Esophagus muscularis mucosa (tissue), 4 donors: ENCODE data around the gene OR1S2. TPM values are rescaled to one million over a fixed set of nuclear protein-coding genes. Genes with fewer than 3 reads are reported as not detected.

Experiments
- DNase-seq: peaks from one replicate; pipeline ENCODE4 v3.0.0-alpha.2; 2017; ENCODE audit errors: extremely low spot score
- H3K27ac ChIP-seq, 4 donors: fragments of 200-600 bp; sonication (generic); replicated peaks in 1 of 4; 1 replicate in 3 of 4; 2 replicates in 1 of 4; pipeline ENCODE4 v1.5.1; 2016 to 2019; ENCODE audit warnings: mild to moderate bottlenecking in 1 of 4
- H3K27me3 ChIP-seq, 4 donors: fragments of 200-600 bp; sonication (generic); one replicate each; pipeline versions ENCODE4 v1.5.1 to v1.6.0; 2016 to 2019
- H3K36me3 ChIP-seq, 4 donors: fragments of 200-600 bp; sonication (generic); one replicate each; pipeline ENCODE4 v1.5.1; 2016 to 2019
- H3K4me1 ChIP-seq, 4 donors: fragments of 200-600 bp; sonication (generic); one replicate each; pipeline ENCODE4 v1.5.1; 2016 to 2019
- H3K4me3 ChIP-seq, 4 donors: fragments of 200-600 bp; sonication (generic); 1 replicate in 2 of 4; 2 replicates in 2 of 4; pipeline ENCODE4 v1.5.1; 2016 to 2019; ENCODE audit warnings: mild to moderate bottlenecking in 4 of 4, moderate library complexity in 1 of 4
- H3K9me3 ChIP-seq, 4 donors: fragments of 200-600 bp; sonication (generic); 1 replicate in 3 of 4; 2 replicates in 1 of 4; pipeline ENCODE4 v1.5.1; 2016 to 2019
- EP300 ChIP-seq: sonication (generic); formaldehyde crosslinking; IDR thresholded peaks from one replicate; pipeline ENCODE4 v1.6.1; 2017; ENCODE audit warnings: antibody characterized with exemption
- POLR2A ChIP-seq: fragments of 450-650 bp; IDR thresholded peaks from one replicate; pipeline ENCODE4 v1.6.1; 2017; ENCODE audit warnings: antibody characterized with exemption, moderate library complexity, mild to moderate bottlenecking, low read depth
- POLR2AphosphoS5 ChIP-seq, 2 donors: sonication (generic); formaldehyde crosslinking; IDR thresholded peaks; one replicate each; pipeline ENCODE4 v1.6.1; 2017; ENCODE audit warnings: antibody characterized with exemption in 2 of 2
- WGBS: methylation state at CpG from one replicate; pipeline ENCODE4 v1.1.5; 2018; 5-methylcytosine and 5-hydroxymethylcytosine counted together
- intact Hi-C: fragments of 100-400 bp; cut with DNase I; formaldehyde crosslinking; loops from one replicate; pipeline ENCODE4 v1.15.1; 2023
- total RNA-seq, 4 donors: library from RNA; depleted of rRNA; stranded (reverse); fragments of >200 nt; gene quantifications; one replicate each; pipeline versions ENCODE4 v1.1.0 to v1.2.1, GENCODE V29; 2016
- TF ChIP-seq, protein P1 (sequence below), 3 experiments: fragments of 200-600 bp in 2 of 3; fragments of 450-650 bp in 1 of 3; sonication (generic) in 2 of 3; IDR thresholded peaks; one replicate each; pipeline ENCODE4 v1.5.1; 2017 to 2019; ENCODE audit warnings: antibody characterized with exemption in 3 of 3, mild to moderate bottlenecking in 2 of 3, moderate library complexity in 1 of 3

The OR1S2 gene
- total RNA-seq, 4 donors from 2014 or later, result not detected

DNA sequence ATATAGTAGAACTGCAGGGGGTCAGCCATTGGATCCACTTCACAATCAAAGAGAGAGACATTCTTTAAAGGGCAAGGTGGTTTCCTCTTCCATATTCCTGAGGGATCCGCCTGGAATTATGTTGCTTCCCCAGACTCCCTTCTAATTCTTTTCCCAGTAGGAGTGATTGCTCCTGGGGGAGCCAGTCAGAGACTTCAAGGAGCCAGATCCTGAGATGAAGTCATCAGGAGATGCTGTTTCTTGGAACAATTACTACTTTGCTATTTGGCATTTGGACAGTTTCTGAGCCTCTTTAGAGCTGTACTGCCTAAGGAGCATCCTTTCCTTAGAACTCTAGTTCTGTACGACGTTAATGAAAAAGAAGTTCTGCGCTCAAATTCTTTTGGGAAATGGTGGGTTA, 17.0 kb downstream of the OR1S2 start:
- no peak for DNase-seq
- no peaks in the 10 kb centered on the region for H3K27me3 ChIP-seq
- no peak overlapping the region for H3K4me3 ChIP-seq
- TF ChIP-seq, protein P1, sequence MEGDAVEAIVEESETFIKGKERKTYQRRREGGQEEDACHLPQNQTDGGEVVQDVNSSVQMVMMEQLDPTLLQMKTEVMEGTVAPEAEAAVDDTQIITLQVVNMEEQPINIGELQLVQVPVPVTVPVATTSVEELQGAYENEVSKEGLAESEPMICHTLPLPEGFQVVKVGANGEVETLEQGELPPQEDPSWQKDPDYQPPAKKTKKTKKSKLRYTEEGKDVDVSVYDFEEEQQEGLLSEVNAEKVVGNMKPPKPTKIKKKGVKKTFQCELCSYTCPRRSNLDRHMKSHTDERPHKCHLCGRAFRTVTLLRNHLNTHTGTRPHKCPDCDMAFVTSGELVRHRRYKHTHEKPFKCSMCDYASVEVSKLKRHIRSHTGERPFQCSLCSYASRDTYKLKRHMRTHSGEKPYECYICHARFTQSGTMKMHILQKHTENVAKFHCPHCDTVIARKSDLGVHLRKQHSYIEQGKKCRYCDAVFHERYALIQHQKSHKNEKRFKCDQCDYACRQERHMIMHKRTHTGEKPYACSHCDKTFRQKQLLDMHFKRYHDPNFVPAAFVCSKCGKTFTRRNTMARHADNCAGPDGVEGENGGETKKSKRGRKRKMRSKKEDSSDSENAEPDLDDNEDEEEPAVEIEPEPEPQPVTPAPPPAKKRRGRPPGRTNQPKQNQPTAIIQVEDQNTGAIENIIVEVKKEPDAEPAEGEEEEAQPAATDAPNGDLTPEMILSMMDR (IDR thresholded peaks at IDR 0.05), result no peak
- TF ChIP-seq POLR2A (no peak), EP300 (no peak), POLR2AphosphoS5 (IDR thresholded peaks at IDR 0.05) (no peak)
- intact Hi-C loops, result no loop called here
- no peaks in the 10 kb centered on the region for H3K9me3 ChIP-seq
- H3K36me3 ChIP-seq, result no peaks in the 10 kb centered on the region
- 72% methylated on average over 4 of the region's 4 CpGs for WGBS
- no peaks in the 10 kb centered on the region for H3K4me1 ChIP-seq
- H3K27ac ChIP-seq, result no peak overlapping the region

DNA sequence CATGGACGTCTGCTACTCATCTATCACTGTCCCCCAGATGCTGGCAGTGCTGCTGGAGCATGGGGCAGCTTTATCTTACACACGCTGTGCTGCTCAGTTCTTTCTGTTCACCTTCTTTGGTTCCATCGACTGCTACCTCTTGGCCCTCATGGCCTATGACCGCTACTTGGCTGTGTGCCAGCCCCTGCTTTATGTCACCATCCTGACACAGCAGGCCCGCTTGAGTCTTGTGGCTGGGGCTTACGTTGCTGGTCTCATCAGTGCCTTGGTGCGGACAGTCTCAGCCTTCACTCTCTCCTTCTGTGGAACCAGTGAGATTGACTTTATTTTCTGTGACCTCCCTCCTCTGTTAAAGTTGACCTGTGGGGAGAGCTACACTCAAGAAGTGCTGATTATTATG, 24.3 kb downstream of the OR1S2 start:
- Histone ChIP-seq H3K27me3 (no peaks in the 10 kb centered on the region), H3K9me3 (no peaks in the 10 kb centered on the region), H3K4me1 (no peaks in the 10 kb centered on the region), H3K36me3 (no peaks in the 10 kb centered on the region), H3K27ac (no peak overlapping the region), H3K4me3 (no peak overlapping the region)
- no peak for TF ChIP-seq POLR2AphosphoS5 (IDR thresholded peaks at IDR 0.05)
- no peak for TF ChIP-seq EP300
- no peak for TF ChIP-seq POLR2A
- TF ChIP-seq, protein P1 (IDR thresholded peaks at IDR 0.05), result no peak
- no peak for DNase-seq
- 79% methylated on average over 7 of the region's 7 CpGs for WGBS
- intact Hi-C loops, result no loop called here

DNA sequence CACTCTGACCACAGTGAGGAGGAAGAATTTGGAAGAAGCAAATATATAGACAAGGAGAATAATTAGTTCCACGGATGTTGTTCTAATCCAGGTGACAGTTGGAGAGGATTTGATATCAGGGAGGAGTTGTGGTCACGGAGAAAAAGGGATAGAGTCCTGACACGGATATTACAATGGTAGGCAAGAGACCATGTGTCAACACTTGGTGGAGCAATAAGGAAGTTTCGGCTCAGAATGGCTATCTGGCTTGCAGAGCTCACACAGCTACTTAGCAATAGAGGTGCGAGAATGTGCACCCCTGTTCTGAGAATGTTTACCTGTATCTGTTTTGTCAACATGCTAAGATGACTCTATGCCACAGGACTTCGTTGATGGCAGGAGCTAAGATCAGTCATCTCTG, 25.5 kb downstream of the OR1S2 start:
- no peak overlapping the region for H3K27ac ChIP-seq
- no peaks in the 10 kb centered on the region for H3K27me3 ChIP-seq
- no peaks in the 10 kb centered on the region for H3K36me3 ChIP-seq
- 81% methylated on average over 6 of the region's 6 CpGs for WGBS
- no peaks in the 10 kb centered on the region for H3K9me3 ChIP-seq
- no peak for DNase-seq
- intact Hi-C loops, result no loop called here
- no peaks in the 10 kb centered on the region for H3K4me1 ChIP-seq
- TF ChIP-seq POLR2AphosphoS5 (IDR thresholded peaks at IDR 0.05) (no peak), EP300 (no peak), POLR2A (no peak)
- TF ChIP-seq, protein P1 (IDR thresholded peaks at IDR 0.05), result no peak
- H3K4me3 ChIP-seq, result no peak overlapping the region

DNA sequence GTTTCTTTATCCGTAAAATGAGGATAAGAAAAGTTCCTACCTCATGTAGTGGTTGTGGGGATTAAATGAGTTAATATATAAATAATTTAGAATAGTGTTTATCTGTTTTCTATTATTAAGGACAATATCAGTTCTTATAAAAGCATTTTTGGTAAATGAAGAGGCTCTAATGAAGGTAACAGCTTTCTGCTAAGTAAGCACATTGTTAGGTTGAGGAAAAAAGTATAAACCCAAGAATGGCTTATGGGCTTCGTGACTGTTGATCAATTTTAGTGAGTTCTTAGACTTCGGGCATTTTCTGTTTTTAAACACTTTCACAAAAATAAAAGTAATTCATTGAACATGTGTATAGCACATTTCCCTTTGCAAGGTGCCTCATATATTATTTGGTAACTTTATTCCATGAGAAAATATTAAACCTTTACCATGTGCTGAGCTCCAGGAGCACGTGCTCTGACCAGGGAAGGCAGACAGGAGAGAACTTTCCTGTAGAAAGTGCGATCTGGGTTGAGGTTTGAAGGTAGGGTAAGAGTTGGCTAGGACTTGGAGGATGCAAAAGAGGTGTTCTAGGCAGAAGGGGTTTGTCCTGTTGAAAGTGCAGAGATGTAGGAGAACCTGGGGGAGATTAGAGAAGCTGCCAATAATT, 26.4 kb downstream of the OR1S2 start:
- no peak overlapping the region for H3K27ac ChIP-seq

More for the DNA sequence above, 26.4 kb downstream of the OR1S2 start:
- Histone ChIP-seq H3K9me3 (no peaks in the 10 kb centered on the region), H3K36me3 (no peaks in the 10 kb centered on the region), H3K4me3 (no peak overlapping the region), H3K4me1 (no peaks in the 10 kb centered on the region), H3K27me3 (no peaks in the 10 kb centered on the region)
- intact Hi-C loops, result no loop called here
- DNase-seq, result no peak
- TF ChIP-seq POLR2A, result no peak
- TF ChIP-seq POLR2AphosphoS5 (IDR thresholded peaks at IDR 0.05), result no peak
- TF ChIP-seq EP300, result no peak
- TF ChIP-seq, protein P1 (IDR thresholded peaks at IDR 0.05), result no peak
- 74% methylated on average over 5 of the region's 5 CpGs for WGBS
